Small intestine (tissue), 7 donors: ENCODE results near the gene CTAGE9. TPM values are rescaled to one million over a fixed set of nuclear protein-coding genes. Genes with fewer than 3 reads are reported as not detected.

Experiments used
- DNase-seq, 2 donors: peaks; one replicate each; pipeline versions ENCODE4 v3.0.0 to v3.0.0-alpha.2; 2013
- FAIRE-seq: peaks from 2 replicates; lab custom pipeline; 2012; peaks lifted over from hg19 to GRCh38; lab: Jason Lieb, UNC
- H3K27ac ChIP-seq, 3 donors: one replicate each; pipeline ENCODE4 v1.5.1; 2013; ENCODE audit warnings: low read length in 2 of 3, mild to moderate bottlenecking in 2 of 3, control low read depth in 1 of 3, inconsistent platforms in 1 of 3, low read depth in 1 of 3, moderate library complexity in 1 of 3
- H3K27me3 ChIP-seq, 3 donors: one replicate each; pipeline ENCODE4 v1.6.1; 2013; ENCODE audit warnings: low read length in 3 of 3, inconsistent platforms in 1 of 3; ENCODE audit not compliant: control insufficient read depth in 3 of 3, insufficient read depth in 3 of 3
- H3K36me3 ChIP-seq, 3 donors: one replicate each; pipeline ENCODE4 v1.6.1; 2013; ENCODE audit warnings: low read length in 3 of 3, inconsistent platforms in 1 of 3, low read depth in 1 of 3, mild to moderate bottlenecking in 1 of 3, moderate library complexity in 1 of 3; ENCODE audit not compliant: control insufficient read depth in 3 of 3, insufficient read depth in 2 of 3
- H3K4me1 ChIP-seq, 3 donors: one replicate each; pipeline ENCODE4 v1.6.1; 2013; ENCODE audit warnings: low read length in 2 of 3, inconsistent platforms in 1 of 3, low read depth in 1 of 3, mild to moderate bottlenecking in 1 of 3, moderate library complexity in 1 of 3; ENCODE audit not compliant: control insufficient read depth in 3 of 3, insufficient read depth in 2 of 3
- H3K4me3 ChIP-seq, 3 donors: one replicate each; pipeline ENCODE4 v1.5.1; 2013; ENCODE audit warnings: low read length in 3 of 3, control low read depth in 1 of 3, inconsistent platforms in 1 of 3, low read depth in 1 of 3, mild to moderate bottlenecking in 1 of 3, moderate library complexity in 1 of 3
- H3K9me3 ChIP-seq, 2 donors: one replicate each; pipeline ENCODE4 v1.6.1; 2013; ENCODE audit warnings: low read depth in 1 of 2, low read length in 1 of 2; ENCODE audit not compliant: control insufficient read depth in 2 of 2, insufficient read depth in 1 of 2
- WGBS, 3 donors: extraction: QIAGEN DNeasy Blood & Tissue Kit; methylation state at CpG; one replicate each; pipeline ENCODE4 v1.1.7; 2013; 5-methylcytosine and 5-hydroxymethylcytosine counted together
- polyA plus RNA-seq, 4 donors: library from polyadenylated mRNA; stranded (reverse) in 3 of 4; unstranded in 1 of 4; fragments of 200-250 nt in 3 of 4; fragments of 120-200 nt in 1 of 4; gene quantifications; one replicate each; pipeline versions ENCODE4 v1.2.1 to v1.2.3, GENCODE V29; 2013
- donor health status: healthy with polysubstance abuse.
- donor health status: control.
- donor health status: control.
- donor health status: Bipolar disorder and iron deficiency.
- donor health status: healthy.

CTAGE9 gene
- polyA plus RNA-seq, 4 donors: 0.61 TPM; not detected in 3

- Histone ChIP-seq H3K27ac (no peak overlapping the region), H3K36me3 (no peaks in the 10 kb centered on the region), H3K9me3 (peaks cover 0 to 2% of the 10 kb centered on the region in 2 donors), H3K4me3 (no peak overlapping the region), H3K27me3 (no peaks in the 10 kb centered on the region), H3K4me1 (peaks cover 0 to 3% (median 0%) of the 10 kb centered on the region in 3 donors)
- FAIRE-seq: no peak
- no peak for DNase-seq
- 87 to 91% (median 88%) methylated on average over 7 of the region's 7 CpGs for WGBS, 3 donors
These were observed 38.2 kb upstream of the CTAGE9 start for GRCh38 chr6:131749023-131749422.

DNA sequence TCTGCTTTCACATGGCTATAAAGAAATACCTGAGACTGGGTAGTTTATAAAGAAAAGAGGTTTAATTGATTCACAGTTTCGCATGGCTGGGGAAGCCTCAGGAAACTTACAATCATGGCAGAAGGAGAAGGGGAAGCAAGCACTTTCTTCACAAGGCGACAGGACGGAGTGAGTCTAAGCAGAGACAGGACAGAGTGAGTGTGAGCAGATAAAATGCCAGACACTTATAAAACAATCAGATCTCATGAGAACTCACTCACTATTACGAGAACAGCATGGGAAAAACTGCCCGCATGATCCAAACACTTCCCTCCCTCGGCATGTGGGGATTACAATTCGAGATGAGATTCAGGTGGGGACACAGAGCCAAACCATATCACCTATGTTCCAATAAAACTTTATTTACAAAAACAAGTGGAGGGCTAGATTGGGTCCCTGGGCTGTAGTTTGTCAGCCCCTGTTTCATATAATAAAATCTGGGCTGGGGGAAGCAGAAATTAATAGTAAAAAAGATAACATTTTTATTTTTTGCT, 37.1 kb upstream of the CTAGE9 start:
- no peak for FAIRE-seq
- WGBS, 3 donors: 85 to 92% (median 86%) methylated on average over 7 of the region's 7 CpGs

GRCh38 chr6:131745476-131745875, 34.7 kb upstream of the CTAGE9 start:
- DNase-seq: no peak
- Histone ChIP-seq H3K36me3 (no peaks in the 10 kb centered on the region), H3K9me3 (peaks cover 0 to 2% of the 10 kb centered on the region in 2 donors), H3K27me3 (no peaks in the 10 kb centered on the region), H3K4me3 (no peak overlapping the region), H3K4me1 (peaks cover 0 to 3% (median 0%) of the 10 kb centered on the region in 3 donors), H3K27ac (no peak overlapping the region)
- 87 to 89% (median 89%) methylated on average over 5 of the region's 5 CpGs for WGBS, 3 donors
- no peak for FAIRE-seq

More for the DNA sequence above, 37.1 kb upstream of the CTAGE9 start:
- H3K9me3 ChIP-seq: peaks cover 0 to 2% of the 10 kb centered on the region in 2 donors
- H3K4me1 ChIP-seq: peaks cover 0 to 3% (median 0%) of the 10 kb centered on the region in 3 donors
- no peak for DNase-seq
- H3K36me3 ChIP-seq: no peaks in the 10 kb centered on the region
- no peak overlapping the region for H3K27ac ChIP-seq
- H3K4me3 ChIP-seq: no peak overlapping the region
- H3K27me3 ChIP-seq: no peaks in the 10 kb centered on the region

DNA sequence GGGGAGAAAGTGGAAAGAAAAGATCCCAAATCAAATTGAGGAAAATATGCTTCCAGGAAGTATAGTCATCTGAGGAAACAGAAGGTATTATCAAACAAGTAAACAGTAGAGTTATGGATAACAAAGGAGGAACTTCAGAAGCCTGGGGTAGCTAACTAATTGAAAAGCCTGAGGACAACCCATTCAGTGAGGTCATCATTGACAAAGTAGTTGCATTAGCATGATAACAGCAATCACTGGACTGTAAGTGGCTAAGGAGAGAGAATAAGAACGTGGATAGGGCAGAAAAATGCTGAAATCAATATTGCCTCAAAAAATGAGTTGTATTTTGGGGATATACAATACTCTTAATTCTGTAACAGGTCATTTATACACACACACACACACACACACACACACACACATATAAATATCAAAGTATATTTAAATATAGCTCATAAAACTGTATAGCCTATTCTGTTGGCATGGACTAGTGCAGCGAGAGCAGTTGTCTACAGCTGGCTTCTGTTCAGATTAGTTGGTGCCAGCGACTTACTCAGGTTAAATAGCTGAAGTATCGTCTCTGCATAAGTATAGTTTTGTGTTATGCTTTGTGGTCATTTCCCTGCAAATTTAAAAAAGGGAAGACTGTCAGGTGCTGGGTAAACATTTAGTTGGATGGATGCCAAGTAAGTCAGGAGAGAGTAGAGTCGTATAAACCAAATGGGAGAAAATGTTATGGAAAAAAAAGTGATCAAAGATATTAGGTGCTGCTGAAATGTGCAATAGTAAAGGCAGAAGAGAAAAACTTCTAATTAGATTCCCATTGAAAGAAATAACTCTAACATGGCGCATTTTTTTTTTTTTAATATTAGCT, 33.8 kb upstream of the CTAGE9 start:
- Histone ChIP-seq H3K27me3 (no peaks in the 10 kb centered on the region), H3K36me3 (no peaks in the 10 kb centered on the region), H3K9me3 (peaks cover 0 to 2% of the 10 kb centered on the region in 2 donors), H3K4me1 (peaks cover 0 to 4% (median 0%) of the 10 kb centered on the region in 3 donors), H3K27ac (no peak overlapping the region), H3K4me3 (no peak overlapping the region)
- FAIRE-seq (no peak), DNase-seq (peak in 1 of 2 donors; percentile 16)
- 50 to 55% (median 52%) methylated on average over 6 of the region's 6 CpGs for WGBS, 3 donors

GRCh38 chr6:131741688-131742393, 31.0 kb upstream of the CTAGE9 start:
- Histone ChIP-seq H3K36me3 (no peaks in the 10 kb centered on the region), H3K27ac (no peak overlapping the region), H3K9me3 (no peaks in the 10 kb centered on the region), H3K27me3 (no peaks in the 10 kb centered on the region), H3K4me3 (no peak overlapping the region), H3K4me1 (peaks cover 0 to 5% (median 0%) of the 10 kb centered on the region in 3 donors)
- DNase-seq (no peak), FAIRE-seq (no peak)
- 62 to 71% (median 69%) methylated on average over 3 of the region's 3 CpGs for WGBS, 3 donors

DNA sequence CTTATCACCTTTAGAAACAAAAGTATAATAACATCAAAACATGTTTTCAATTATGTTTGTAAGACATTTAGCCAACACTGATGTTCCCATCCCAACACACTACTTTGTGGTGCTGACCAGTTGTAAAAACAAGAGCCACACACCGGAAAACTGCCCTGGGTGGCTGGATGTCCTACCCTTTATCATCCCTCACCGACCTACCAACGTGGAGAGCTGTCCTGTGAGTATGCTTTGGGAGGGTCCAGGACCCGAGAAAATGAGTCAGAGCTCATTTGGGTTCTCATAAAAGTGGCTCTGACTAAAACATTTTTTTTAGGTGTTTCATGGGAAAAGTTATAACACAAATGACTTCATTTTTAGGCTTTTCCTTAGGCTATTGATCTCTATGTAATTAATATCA, 29.3 kb upstream of the CTAGE9 start:
- 78 to 85% (median 84%) methylated on average over 4 of the region's 4 CpGs for WGBS, 3 donors
- no peaks in the 10 kb centered on the region for H3K36me3 ChIP-seq
- peak; percentile 36 for FAIRE-seq
- H3K9me3 ChIP-seq: no peaks in the 10 kb centered on the region
- H3K4me3 ChIP-seq: no peak overlapping the region
- H3K27ac ChIP-seq: no peak overlapping the region
- DNase-seq: no peak
- no peaks in the 10 kb centered on the region for H3K27me3 ChIP-seq
- peaks cover 0 to 5% (median 0%) of the 10 kb centered on the region in 3 donors for H3K4me1 ChIP-seq

DNA sequence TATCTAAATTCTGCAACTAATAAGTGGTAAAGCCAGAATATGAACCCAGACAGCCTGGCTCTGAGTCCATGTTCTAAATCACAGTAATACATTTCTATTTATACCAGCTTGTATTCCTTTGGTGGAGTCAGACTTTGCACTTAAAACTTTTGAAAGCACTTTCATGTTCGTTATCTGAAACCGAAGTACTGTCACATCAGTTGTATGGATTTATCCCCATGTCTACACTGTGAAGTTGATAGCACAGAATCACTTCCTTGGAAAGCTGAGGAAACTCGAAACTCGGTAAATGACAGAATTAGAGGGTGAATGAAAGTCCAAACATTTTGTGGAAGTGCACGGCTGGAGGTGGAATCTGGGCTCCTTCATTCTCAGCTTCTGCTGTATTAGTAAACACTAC, 28.3 kb upstream of the CTAGE9 start:
- no peak overlapping the region for H3K4me3 ChIP-seq
- 22 to 61% (median 39%) methylated on average over 5 of the region's 5 CpGs for WGBS, 3 donors
- H3K4me1 ChIP-seq: peaks cover 0 to 2% (median 0%) of the 10 kb centered on the region in 3 donors
- H3K27me3 ChIP-seq: no peaks in the 10 kb centered on the region
- H3K27ac ChIP-seq: peak overlapping the region in 1 of 3 donors; percentile 58
- no peaks in the 10 kb centered on the region for H3K9me3 ChIP-seq
- H3K36me3 ChIP-seq: peaks cover 0 to 3% (median 0%) of the 10 kb centered on the region in 3 donors
- FAIRE-seq (no peak), DNase-seq (peak; percentile 55 to 73)

- Histone ChIP-seq H3K27ac (no peak overlapping the region), H3K4me3 (no peak overlapping the region), H3K9me3 (no peaks in the 10 kb centered on the region), H3K4me1 (peaks cover 0 to 2% (median 0%) of the 10 kb centered on the region in 3 donors), H3K27me3 (no peaks in the 10 kb centered on the region), H3K36me3 (peaks cover 0 to 8% (median 0%) of the 10 kb centered on the region in 3 donors)
- DNase-seq: no peak
- WGBS, 3 donors: 89 to 96% (median 92%) methylated on average over 1 of the region's 1 CpG
- no peak for FAIRE-seq
These were observed 26.0 kb upstream of the CTAGE9 start for GRCh38 chr6:131736811-131737210.
